BJ (cell line): ENCODE data around the gene ZMYND8. TPM values are rescaled to one million over a fixed set of nuclear protein-coding genes. Genes with fewer than 3 reads are reported as not detected.
"Not testable (repeated sequence)": the region's sequence is repeated elsewhere in the genome, so short reads cannot be mapped to it uniquely, and the experiment has no call there.

Experiments
- CTCF ChIA-PET: fragments of 350-600 bp; formaldehyde crosslinking; extraction: SDS; loops from one replicate; lab custom pipeline; 2021; ENCODE audit warnings: antibody characterized with exemption, inconsistent platforms; lab: Yijun Ruan, JAX
- POLR2A ChIA-PET: fragments of 300-600 bp; sonication (Branson Sonifier 250); formaldehyde crosslinking; extraction: SDS; loops from one replicate; lab custom pipeline; 2021; ENCODE audit warnings: antibody characterized with exemption; lab: Charles Lee
- DNase-seq: peaks from one replicate; pipeline ENCODE4 v3.0.0-alpha.2; 2011; ENCODE audit warnings: low read depth
- H3K27me3 ChIP-seq: 2 replicates; pipeline ENCODE4 v1.6.0; 2011; ENCODE audit warnings: low read length; ENCODE audit not compliant: control insufficient read depth, insufficient read depth
- H3K36me3 ChIP-seq: 2 replicates; pipeline ENCODE4 v1.5.1; 2011; ENCODE audit warnings: low read length; ENCODE audit not compliant: control insufficient read depth, insufficient read depth
- H3K4me3 ChIP-seq: 2 replicates; pipeline ENCODE4 v1.5.1; 2011; ENCODE audit warnings: low read depth, mild to moderate bottlenecking, control low read depth, low read length
- polyA plus RNA-seq: library from polyadenylated mRNA; depleted of rRNA; stranded (reverse); fragments of >200 nt; gene quantifications from 2 replicates; pipeline ENCODE4 v1.2.3, GENCODE V29; 2011
- TF ChIP-seq, protein P1 (sequence below): IDR thresholded peaks from 2 replicates; pipeline ENCODE4 v1.5.1; 2011; ENCODE audit warnings: low read depth, mild to moderate bottlenecking, control low read depth, inconsistent platforms, low read length, moderate library complexity; ENCODE audit not compliant: insufficient read depth

The ZMYND8 gene
- polyA plus RNA-seq, 1 experiment: 12.7 TPM

DNA sequence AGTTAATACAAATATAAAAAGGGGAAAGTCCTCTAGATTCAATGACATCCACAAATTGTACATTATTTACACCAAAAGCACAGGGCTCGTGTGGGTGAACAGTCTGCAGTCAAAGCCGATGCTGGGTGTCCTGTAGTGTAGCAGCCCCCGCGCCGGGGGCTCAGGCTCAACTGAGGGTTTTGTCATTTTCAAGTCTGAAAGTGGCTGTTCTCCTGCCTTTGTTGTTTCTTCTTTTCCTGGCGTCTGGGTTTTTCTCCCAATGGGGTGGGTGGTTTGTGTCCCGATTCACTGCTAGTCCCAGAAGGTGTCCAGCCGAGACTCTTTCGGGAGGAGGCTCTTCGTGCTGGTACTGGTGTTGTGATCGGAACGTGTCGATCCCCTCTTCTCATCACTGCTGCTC lies 146.0 kb downstream of the ZMYND8 start:
- H3K4me3 ChIP-seq: no peak overlapping the region
- no peak for DNase-seq
- CTCF ChIA-PET: interaction anchor here (5.9 kb wide), 1 partner anchor 171 kb away, joined by 68 read pairs; no protein-coding TSS in a partner anchor
- H3K36me3 ChIP-seq: peaks cover 24% of the 10 kb centered on the region
- TF ChIP-seq, protein P1, sequence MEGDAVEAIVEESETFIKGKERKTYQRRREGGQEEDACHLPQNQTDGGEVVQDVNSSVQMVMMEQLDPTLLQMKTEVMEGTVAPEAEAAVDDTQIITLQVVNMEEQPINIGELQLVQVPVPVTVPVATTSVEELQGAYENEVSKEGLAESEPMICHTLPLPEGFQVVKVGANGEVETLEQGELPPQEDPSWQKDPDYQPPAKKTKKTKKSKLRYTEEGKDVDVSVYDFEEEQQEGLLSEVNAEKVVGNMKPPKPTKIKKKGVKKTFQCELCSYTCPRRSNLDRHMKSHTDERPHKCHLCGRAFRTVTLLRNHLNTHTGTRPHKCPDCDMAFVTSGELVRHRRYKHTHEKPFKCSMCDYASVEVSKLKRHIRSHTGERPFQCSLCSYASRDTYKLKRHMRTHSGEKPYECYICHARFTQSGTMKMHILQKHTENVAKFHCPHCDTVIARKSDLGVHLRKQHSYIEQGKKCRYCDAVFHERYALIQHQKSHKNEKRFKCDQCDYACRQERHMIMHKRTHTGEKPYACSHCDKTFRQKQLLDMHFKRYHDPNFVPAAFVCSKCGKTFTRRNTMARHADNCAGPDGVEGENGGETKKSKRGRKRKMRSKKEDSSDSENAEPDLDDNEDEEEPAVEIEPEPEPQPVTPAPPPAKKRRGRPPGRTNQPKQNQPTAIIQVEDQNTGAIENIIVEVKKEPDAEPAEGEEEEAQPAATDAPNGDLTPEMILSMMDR: no peak
- H3K27me3 ChIP-seq: no peaks in the 10 kb centered on the region
- POLR2A ChIA-PET: no interaction called here

DNA sequence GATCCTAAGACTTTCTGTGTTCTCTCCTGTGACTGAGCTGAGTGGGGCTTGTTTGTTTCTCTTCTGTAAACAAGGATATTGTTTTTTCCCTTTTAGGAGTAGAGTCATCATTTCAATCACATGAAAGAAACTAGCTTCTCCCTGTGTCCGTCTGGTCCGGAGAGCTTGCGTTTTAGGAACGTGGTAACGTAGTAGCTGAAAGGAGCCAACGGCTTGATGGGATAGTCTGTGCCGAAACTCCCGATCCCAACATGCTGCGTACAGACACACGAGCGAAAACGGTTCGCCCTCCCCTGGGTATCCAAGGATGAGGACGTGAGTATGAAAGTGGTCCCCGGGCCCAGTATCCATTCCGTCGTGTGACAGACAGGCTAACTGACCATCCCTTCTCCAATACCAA lies 146.5 kb downstream of the ZMYND8 start:
- no peaks in the 10 kb centered on the region for H3K27me3 ChIP-seq
- ChIA-PET POLR2A (no interaction called here), CTCF (interaction anchor here (5.9 kb wide), 1 partner anchor 172 kb away, joined by 68 read pairs; no protein-coding TSS in a partner anchor)
- DNase-seq: no peak
- no peak overlapping the region for H3K4me3 ChIP-seq
- TF ChIP-seq, protein P1: no peak
- H3K36me3 ChIP-seq: peaks cover 24% of the 10 kb centered on the region

DNA sequence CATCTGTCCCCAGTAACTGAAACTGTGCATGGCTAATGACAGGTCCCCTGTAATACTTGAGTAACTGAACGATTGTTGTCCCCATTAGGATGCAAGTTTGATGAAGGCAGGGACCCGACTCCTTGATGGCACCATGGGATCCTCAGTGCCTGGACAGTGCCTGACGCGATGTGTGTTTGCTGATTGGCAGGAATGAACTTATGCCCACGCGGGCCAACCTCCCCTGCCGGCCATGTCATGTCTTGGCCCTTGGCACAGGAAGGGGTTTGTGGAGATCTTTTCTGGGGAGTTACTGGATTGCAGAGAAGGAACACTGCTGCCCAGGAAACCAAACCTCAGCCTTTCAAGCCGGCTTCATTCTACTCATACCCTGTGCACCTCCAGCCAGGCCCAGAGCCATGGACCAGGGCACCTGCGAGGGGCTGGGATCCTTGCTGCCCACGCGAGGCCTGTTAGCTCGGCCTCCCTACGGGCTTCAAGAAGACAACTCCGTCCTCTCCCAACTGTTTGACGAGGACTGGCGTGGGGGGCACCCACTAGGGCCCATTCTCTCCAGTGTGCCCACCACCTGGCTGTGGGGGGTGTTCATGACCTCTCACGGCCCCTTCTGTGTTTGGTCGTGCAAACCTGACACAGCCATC lies 147.8 kb downstream of the ZMYND8 start:
- DNase-seq: no peak
- ChIA-PET CTCF (interaction anchor here (1.1 to 5.9 kb wide), 2 partner anchors 11 to 173 kb away, joined by 3 to 68 read pairs; no protein-coding TSS in a partner anchor), POLR2A (no interaction called here)
- TF ChIP-seq, protein P1: no peak
- Histone ChIP-seq H3K27me3 (no peaks in the 10 kb centered on the region), H3K4me3 (no peak overlapping the region), H3K36me3 (peaks cover 21% of the 10 kb centered on the region)

DNA sequence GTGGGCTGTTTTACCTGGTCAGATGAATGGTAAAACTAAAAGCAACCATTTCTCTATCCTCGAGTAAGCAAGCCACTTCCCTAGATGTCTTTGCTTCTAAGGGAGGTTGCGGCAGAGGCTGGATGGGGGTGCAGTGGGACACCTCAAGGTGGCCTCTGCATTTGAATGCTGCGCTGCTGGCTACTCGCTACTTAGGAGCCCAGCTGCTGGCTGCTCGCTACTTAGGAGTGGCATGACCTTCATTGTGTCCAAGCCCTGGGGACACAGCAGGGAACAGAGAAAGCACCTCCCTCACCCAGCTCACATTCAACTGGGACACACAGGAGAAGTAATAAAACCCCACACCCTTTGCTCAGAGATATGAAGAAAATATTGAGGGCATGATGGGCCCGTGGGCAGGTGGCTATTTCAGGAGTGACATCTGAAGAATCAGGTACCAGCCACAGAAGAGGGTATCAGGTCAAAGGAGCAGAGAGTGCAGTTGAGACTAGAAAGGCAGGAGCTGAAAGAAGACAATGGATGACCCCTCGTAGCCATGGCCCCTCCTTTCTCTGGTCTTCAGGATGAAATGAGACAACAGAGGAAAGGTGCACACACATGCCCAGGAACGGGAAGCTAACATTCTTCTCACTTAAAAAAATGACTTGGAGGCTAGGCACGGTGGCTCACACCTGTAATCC lies 149.4 kb downstream of the ZMYND8 start:
- Histone ChIP-seq H3K27me3 (no peaks in the 10 kb centered on the region), H3K4me3 (no peak overlapping the region), H3K36me3 (peaks cover 16% of the 10 kb centered on the region)
- POLR2A ChIA-PET: no interaction called here
- TF ChIP-seq, protein P1: no peak
- CTCF ChIA-PET: interaction anchor here (0.6 to 5.9 kb wide), 11 partner anchors 9 to 417 kb away, joined by 3 to 68 read pairs (median 6); no protein-coding TSS in a partner anchor
- no peak for DNase-seq

DNA sequence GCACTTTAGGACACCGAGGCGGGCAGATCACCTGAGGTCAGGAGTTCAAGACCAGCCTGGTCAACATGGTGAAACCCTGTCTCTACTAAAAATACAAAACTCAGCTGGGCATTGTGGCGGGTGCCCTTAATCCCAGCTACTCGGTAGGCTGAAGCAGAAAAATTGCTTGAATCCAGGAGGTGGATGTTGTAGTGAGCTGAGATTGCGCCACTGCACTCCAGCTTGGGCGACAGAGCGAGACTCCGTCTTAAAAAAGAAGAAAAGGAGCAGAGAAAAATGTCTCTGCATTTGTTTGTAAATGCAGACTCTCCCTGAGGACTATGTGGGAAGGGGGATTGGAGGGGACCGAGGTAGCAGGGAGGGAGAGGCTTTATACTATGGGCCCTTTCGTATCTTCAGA lies 149.9 kb downstream of the ZMYND8 start:
- CTCF ChIA-PET: interaction anchor here (0.6 to 5.9 kb wide), 12 partner anchors 10 to 454 kb away, joined by 3 to 68 read pairs (median 10); no protein-coding TSS in a partner anchor
- DNase-seq, H3K27me3 ChIP-seq, POLR2A ChIA-PET, H3K4me3 ChIP-seq: not testable (repeated sequence)
- H3K36me3 ChIP-seq: peaks cover 12% of the 10 kb centered on the region
